GM18909 (cell line): ENCODE results near the gene FOXA3.
A peak's percentile ranks its signal among the peaks of the same experiment; 100 is the strongest.

Experiments used
- ATAC-seq: cut with Tn5 transposase; IDR thresholded peaks from one replicate; pipeline ENCODE4 v1.9.1; 2021; ENCODE audit warnings: mild to moderate bottlenecking; ENCODE audit not compliant: unreplicated experiment, poor library complexity

The FOXA3 gene

DNA sequence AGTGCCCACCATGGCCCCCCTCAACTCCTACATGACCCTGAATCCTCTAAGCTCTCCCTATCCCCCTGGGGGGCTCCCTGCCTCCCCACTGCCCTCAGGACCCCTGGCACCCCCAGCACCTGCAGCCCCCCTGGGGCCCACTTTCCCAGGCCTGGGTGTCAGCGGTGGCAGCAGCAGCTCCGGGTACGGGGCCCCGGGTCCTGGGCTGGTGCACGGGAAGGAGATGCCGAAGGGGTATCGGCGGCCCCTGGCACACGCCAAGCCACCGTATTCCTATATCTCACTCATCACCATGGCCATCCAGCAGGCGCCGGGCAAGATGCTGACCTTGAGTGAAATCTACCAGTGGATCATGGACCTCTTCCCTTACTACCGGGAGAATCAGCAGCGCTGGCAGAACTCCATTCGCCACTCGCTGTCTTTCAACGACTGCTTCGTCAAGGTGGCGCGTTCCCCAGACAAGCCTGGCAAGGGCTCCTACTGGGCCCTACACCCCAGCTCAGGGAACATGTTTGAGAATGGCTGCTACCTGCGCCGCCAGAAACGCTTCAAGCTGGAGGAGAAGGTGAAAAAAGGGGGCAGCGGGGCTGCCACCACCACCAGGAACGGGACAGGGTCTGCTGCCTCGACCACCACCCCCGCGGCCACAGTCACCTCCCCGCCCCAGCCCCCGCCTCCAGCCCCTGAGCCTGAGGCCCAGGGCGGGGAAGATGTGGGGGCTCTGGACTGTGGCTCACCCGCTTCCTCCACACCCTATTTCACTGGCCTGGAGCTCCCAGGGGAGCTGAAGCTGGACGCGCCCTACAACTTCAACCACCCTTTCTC lies 8.2 kb downstream of the FOXA3 start:
- no peak for ATAC-seq

DNA sequence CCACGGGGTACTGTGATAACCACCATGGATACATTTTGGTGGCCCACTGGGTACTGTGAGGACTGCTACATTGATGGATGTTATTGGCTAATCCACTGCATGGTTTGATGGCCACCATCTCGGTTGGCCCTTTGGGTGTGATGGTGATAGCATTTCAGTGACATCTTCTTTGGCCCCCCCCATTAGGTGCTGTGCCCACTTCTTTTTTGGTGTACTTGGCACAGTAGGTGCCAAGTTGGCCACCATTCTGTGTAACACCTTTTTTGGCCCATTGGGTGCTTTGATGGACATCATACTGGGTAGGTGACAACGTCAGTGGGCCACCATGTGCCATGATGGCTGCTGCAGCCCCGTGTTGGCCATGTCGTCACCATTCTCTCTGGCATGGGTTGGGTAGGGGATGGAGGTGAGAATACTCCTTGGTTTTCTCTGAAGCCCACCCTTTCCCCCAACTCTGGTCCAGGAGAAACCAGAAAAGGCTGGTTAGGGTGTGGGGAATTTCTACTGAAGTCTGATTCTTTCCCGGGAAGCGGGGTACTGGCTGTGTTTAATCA lies 9.2 kb downstream of the FOXA3 start:
- no peak for ATAC-seq

DNA sequence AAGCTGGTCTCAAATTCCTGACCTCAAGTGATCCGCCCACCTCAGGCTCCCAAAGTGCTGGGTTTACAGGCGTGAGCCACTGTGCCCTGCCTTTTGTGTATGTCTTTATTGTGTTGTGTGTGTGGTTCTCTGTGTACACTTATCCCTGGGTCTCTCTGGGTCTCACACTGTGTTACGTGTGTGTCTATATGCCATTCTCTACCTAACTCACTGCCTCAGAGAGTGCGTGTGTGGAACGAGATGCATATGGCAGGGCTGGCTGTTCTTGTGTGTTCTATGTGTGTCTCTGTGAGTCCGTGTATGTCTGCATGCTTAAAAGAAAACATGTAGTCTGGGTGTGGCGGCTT lies 10.5 kb downstream of the FOXA3 start:
- ATAC-seq, result no peak

DNA sequence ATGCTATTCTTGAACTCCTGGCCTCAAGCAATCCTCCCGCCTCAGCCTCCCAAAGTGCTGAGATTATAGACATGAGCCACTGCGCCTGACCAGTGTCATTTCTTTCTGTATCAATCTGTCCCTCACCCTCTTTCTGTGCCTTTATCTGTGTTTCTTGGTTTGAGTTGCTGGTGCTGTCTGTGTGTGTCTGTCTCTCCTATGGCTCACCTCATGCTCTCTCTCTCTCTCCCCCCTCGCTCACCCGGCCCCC lies 12.0 kb downstream of the FOXA3 start:
- no peak for ATAC-seq

DNA sequence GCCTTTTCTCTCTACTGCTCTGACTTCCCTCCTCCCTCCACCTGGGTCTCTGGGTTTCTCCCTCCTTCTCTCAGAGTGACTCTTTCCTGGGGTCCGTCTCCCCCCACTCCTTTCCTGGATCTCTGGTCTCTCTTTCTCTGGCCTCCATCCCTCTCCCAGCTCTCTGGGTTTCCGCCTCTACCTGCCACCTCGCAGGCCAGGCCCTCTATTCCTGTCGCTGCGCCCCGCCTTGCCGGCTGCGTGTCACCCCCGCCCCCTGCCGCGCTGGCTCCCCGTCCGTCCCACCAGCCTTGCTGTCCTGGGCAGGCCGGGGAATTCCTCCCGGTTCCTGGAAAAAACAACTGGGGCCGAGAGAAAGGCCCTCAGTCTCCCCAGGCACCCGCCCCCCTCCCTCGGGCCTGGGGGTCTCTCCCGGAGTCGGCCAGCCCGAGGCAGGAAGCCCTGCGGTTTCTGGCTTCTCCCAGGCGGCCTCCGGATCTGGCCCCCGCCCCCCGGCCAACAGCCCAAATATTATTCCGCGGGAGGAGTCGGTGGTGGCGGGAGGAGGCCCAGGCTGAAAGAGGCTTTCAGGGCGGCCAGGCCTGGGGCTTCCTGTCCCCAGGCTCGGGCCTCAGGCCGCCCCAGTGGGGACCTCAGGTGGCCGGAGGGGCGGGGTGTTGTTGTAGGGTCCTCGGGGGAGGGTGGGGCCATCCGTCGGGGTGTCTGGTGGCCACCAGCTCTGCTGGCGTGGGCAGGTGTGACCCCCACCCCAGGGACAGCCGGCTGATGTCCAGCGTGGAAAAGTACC lies 12.5 kb downstream of the FOXA3 start:
- ATAC-seq, result no peak

DNA sequence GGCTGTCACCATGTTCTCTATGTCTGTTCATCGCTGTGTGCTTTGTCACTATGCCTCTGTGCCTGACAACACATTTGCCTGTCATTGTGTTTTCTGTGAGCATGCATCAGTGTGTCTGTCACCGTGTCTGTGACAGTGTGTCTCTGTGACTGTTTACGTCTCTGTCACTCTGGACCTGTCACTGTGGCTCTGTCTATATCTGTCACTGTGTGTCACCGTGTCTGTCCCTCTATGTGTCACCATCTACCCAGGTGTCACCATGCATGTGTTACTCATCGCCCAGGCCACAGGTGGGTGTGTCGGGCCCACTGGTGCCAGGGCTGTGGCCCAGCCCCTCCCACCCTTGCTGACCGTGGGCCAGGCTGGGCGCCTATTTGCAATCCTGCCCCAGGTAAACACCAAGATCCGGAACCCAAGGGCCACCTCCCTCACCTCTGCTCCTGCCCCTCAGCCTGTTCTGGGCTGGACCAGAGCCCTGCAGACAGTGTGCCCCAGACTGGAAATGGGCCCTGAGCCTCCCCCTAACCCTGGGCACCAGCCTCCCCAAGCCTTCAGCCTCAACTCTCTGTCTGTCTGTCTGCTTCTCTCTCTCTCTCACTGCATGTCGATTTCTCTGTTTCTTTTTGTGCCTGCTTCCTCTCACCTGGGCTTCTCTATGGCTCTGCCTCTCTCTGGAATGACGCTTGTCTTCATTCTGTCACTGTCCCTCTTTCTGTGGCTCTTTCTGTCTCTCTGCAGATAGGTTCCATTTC lies 14.1 kb downstream of the FOXA3 start:
- no peak for ATAC-seq

DNA sequence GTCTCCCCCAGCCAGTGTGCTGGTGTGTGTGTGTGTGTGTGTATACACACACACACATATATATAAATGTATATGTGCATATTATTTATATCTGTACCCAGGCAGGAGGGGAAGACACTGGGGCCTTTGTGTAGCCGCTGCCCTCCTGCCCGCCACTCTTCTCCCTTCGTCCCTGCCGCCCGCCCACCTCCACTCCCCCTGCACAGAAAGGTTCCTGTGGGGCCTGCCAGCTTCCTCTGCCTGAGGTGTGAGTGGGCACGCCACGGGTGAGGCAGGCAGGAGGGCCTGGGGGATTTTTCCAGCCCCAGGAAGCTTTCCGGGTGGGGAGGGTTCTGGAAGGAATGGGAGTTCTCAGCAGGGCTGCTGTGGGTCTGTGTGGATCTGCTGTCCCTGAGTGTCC lies 14.9 kb downstream of the FOXA3 start:
- ATAC-seq, result no peak

DNA sequence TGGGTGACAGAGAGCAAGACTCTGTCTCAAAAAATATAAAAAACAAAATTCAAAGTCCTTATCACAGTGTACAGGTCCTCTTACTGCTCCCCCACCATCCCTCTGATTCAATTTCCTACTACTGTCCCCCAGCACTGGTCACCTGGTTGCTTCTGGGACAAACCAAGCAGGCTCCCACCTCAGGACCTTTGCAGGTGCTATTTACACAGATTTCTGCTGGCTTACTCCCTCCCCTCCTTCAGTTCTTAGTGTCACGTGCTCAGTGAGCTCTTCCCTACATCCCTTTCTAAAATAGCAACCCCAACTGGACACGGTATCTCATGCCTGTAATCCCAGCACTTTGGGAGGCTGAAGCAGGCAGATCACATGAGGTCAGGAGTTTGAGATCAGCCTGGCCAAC lies 15.8 kb downstream of the FOXA3 start:
- ATAC-seq, result no peak

DNA sequence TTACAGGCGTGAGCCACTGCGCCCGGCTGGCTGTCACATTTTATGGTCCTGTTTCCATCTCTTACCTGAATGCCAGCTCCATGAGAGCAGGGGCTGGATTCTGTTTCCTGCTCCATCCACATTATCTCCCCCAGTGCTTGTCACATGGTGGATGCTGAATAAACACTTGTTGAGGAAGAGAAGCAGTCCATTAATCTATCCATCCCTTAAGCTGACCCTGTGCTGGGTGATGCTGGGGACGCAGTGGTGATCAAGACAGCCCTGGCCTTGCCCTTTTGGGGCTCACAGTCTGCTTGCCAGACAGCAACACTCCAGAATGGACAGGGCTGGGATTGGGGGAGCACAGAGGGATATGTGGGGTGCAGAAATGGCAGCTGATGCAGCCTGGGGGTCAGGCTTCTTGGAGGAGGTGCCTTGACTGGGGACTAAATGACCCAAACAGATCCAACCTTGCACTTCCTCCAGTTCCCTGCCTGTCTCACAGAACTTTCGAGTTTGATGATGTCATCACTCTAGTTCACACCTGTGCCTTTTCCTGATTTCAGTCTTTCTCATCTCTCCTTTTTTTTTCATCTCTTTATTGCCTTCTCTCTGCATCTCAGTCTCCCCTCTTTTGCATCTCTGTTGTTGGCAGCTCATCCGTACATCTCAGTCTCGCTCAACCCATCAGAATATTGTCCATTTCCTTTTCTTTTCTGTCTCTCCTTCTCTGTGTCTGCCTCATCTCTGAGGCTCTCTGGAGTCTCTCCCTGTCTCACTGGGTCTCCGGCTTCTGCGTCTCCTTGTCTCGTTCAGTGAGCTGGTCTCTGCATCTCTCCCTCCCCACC lies 17.2 kb downstream of the FOXA3 start:
- ATAC-seq, result no peak

DNA sequence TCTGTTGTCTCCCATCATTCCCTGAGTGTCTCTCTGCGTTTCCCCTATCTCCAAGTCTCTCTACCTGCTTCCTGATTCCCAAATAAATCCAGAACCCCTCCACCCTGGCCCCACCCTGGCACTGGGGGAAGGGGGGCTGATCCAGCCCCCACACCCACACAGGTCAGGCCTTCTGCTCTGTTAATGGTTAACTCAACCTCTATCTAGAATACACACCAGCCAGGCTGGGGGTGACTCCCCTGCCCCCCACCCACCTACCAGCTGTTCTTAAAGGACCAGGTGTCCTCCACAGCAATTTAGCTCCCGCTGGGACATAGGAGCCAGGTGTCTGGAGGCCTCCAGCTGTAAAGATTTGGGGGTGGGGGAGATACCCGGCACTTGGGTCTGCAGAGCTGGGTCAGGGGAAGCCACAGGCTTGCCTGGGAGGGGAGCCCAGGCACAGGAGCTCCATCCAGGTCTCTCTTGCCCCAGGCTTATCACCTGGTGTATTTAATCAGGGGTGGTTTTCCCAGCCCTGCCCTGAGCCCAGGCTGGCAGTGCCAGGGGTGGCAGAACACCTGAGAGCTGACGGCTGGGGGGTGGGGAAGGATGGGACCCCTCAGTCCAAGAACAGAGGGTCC lies 17.9 kb downstream of the FOXA3 start:
- no peak for ATAC-seq

DNA sequence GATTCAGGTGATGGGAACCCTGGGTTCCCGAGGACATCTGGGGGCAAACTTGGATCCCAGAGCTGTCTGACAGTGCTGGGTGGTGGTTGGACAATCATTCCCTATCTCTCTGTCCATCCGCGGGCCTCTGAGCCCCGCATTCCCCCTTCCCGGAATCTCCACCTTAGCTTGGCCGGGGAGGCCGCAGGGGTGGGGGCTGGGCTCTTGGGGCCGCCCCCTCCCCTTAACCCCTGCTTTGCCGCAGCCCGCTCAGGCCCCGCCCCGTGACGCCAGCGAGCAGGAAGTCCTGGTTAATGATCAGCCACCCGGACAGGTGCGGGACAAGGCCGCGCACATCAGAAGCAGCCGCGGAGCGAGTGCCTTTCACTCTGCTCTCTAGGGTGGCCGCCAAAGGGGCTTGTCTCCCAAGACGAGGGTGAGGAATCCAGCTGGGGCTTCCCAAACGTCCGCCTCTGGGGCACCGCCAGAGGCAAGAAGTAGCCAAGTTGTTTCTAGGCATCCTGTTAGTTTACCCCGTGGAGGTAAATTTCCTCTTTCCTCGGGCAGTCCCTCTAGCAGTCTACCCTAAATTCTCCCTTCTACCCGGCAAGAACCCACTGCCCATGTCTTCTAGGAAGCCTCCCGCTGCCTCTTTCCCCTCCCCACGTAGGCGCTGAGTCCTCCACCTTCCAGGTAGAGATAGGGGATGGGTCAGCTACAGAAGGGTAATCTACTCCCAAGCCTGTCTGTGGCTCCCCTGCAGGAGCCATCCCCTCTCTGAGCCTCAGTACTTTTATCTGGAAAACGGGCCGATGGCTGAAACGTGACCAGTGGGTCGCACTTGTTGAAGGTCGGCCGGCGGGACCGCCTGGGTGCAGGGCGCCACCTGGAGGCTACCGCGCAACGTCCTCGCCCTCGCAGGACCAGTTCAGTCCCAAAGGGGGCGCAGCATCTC lies 18.8 kb downstream of the FOXA3 start:
- ATAC-seq, result no peak

DNA sequence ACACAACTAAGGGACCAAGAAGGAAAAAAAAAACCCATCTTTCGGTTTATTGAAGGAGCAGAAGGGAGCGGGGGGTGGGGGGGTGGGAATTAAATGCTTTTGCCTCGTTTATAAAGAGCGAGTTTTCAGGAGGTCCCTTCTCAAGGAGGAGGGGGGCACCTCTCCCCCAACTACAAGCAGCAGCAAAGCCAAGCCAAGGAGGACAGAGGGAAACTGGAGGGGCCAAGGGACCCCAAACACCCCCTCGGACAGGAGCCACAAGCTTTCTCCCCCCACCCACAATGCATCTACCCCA lies 19.4 kb downstream of the FOXA3 start:
- ATAC-seq, result no peak

DNA sequence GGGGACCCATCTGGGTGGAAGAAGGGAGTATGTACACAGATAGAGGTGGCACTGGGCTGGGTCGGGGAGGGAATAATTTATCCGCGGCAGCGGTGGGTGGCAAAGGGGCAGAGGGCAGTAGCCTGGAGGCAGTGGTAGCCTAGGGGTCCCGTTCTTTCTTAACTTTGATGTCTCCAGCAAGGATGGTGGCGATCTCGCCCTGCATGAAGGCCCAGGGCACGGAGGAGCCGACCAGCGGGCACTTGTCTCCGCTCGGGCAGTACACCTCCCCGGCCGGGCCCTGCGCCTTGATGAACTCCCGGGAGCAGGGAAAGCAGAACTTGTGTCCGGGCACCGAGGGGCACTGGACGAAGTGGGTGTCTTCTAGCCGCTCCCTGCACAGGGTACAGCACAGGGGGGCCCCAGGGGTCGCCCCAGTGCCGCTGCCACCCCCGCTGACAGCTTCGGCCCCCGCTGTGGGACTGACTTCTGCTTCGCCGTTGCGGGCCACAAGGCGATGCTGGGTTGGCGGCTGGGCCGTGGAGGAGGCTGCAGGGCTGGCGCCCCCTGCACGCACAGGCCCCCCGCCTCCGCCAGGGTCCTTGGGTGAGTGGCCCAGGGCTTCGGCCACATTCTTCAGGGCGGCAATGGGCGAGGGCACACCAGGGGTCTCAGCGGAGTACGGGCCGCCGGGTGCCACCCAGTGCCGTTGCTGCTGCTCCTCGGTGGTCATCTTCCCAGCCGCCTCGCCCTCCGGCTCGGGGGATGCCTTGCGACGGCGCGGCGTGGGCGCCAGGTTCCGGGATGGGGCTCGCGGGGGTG lies 20.0 kb downstream of the FOXA3 start:
- no peak for ATAC-seq

DNA sequence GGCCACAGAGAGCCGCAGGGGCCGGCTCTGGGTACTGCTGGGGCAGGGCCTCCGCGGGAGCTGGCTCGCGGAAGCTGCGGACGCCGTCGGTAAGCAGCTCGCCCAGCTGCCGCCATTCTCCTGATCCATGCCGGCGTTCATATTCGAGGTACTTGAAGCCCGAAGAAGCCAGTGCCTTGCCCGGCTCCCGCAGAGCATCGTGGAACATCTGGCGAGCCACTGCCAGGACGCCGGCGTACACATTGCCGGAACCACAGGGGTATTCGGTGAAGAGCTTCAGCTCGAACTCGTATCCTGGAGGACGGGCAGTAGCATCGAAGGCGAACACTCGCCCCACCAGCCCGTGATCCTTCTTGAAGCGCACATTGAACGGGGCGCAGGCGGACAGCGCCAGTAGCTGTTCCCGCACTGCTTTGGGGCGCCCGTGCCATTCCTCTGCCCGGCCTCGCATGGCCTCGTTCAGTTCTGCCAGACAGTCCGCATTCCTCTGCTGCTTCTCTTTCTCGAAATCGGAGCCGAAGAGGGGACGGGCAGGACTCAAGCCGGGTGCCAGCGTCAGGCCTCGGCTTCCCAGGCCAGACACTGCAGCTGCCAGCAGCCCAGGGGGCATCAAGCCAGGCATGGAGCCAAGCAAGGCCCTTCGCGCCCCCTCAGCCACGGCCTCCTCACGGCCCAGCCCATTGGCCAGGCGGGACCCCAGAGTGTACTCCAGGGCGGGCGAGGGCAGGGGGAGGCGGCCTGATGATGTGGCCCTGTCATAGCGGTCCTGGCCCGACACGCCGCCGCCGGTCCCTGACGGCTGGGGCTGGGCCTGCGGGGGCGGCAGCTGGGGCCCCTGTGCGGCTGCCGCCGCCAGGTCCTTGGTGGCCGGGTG lies 20.8 kb downstream of the FOXA3 start:
- no peak for ATAC-seq

DNA sequence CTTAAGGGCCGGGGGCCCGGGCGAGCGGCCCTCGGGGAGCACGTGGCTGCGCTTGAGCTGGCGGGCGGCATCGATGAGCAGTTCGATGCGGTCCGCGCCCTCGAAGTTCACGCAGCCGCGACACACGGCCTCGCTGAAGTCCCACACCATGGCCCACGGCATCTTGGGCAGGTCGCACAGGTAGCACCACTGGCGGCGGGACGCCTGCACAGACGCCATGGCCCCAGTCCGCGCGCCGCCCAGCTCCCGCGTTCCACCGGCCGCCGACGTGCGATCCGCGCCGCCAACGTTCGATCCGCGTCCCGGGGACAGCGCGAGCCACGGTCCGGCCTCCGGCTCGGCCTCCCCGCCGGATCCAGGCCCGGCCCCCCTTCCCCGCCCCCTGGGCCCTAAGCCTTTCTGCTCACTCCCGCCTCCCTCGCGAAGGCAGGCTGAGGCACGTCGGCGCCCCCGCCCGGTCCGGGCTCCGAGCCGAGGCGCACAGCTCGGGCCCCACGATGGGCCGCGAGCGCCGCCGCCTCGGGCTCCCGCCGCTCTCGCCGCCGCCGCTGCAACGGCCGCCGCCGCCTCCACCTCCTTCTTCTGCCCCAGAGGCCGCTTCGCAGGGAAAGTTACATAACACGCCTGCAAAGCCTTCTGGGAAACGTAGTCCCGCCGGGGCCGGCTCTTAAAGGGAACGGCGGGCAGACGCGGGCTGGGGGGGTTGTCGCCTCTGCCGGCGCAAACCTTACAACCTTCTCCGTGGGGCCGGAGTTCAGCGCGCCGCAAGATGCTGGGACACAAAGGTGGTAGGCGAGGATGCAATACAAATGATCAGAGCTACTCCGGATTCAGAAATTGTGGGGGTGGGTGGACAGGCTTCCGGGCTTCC lies 21.7 kb downstream of the FOXA3 start, which contains the start of gene IRF2BP1:
Gene IRF2BP1, minus strand, starts transcription at position 586 of the 871 bp plus-strand sequence. Its CDS starts 367 bp downstream, at position 219.
- ATAC-seq, result peak; percentile 54
